Measurements from ENCODE around the gene EPS15.
"Not testable (repeated sequence)": the region's sequence is repeated elsewhere in the genome, so short reads cannot be mapped to it uniquely, and the experiment has no call there.

The EPS15 gene

DNA sequence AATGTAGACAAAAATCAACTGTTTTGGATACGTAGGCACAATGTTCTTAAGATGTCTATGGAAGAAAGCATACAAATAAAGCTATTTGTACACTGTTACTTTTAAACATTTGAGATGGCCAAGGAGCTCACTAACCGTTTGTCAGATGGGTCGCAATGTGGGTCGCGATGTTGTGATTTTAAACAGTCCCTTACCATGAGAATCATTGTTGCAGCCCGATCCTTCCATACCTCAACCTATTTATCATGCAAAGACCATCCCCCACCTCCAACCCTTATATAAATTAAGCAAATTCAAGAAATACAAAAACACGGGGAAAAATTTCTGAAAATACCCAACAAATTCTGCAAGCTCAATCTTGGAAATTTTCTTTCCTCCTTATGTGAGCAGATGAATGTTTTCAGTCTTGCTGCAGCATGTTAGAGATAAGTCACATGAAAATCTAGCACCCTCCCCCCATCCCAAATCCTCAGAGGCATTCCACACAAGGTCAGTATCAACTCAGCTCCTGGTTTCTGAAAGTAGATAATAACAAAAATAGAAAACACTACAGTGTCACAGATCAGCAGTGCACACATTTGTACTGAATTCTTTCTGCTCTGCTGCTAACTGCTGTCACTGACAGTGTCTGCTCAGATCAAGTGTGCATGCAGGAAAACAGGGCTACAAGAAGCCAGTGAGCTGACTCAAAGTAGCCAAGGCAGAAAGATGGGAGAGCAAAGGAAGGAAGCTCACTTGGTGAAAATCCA is 95.8 kb downstream of the EPS15 start:
- no peak for DNase-seq (ENCODE audit: low spot score)

DNA sequence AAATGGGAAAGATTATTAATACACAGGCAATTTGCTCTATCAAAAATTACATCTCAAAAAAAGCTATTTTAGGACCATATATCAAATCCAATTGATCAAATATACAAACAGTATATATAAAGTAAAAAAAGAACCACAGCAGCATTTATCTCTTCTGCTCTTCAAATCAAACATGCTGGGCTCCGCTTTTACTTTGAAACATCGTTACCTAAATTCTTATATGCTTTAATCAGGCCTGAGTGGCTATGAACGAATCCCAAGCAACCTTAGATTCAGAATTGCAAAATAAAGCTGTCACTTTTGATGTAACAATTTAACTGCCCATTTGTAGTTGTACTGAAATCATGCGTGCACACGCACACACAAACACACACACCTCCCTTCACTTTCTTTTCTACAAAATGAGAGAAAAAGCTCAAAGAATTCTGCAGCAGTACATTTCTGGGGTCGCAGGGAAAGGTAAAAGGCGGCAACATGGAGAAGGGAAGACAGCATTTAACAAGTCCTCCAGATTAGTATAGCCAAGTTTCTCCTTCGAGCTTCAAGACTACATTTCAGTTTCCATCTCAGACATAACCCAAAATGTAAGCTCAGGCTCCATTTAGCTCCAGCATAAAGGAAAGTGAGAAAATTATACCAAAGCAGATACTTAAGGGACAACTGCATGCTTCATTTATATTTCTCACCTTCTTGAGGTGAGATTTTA is 96.5 kb downstream of the EPS15 start:
- DNase-seq (ENCODE audit: low spot score) = no peak

DNA sequence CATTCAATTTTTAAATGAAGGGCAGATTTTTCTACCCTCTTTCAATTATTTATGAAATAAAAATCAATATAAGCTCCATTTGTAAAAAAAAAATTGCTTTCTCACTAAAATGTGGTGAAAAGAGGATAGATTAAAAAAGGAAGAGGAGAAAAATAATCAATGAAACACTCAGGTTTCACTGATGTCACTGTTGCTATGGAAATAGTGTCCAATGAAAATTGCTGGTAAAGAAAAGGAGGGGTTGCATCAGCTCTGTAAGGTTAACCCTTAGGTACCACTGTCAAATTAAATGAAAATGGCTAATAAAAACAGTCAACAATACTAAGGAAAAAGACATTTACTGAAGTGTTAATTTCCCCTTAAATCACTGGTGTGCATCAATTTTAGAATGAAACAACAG is 97.1 kb downstream of the EPS15 start:
- peak; percentile 57 for DNase-seq (ENCODE audit: low spot score)

DNA sequence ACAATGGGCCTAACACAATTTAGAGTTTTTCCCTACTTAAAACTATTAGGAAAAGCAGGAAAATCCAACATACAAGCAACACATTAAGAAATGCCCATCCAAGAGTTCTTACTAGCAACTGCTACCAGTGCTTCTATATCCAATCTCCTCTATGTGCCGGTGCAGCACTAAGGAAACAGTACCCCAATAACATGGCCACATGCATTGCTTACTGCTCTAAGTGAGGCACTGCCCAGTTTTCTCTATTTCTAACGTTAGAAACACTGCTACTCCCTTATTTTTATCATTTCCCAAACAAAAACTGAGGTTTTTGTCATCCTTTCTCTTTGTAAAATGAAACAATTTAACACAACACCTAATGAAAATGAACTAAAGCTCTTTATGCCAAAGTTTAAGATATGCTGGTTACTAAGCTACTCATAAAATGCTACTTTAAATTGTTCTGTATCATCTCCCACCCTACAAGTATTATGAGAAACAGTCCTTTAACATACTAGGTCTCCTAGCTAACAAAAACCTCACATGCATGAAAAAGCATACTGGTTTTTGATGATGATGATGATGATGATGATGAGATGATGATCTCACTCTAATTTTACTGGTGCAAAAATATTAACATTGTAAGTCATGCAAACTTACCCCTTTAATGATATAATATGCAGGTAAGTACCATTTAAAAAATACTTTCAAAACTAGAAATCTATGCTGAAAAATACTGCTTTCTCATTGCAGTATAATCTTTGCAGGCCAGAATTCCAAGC is 98.0 kb downstream of the EPS15 start:
- DNase-seq (ENCODE audit: low spot score) = no peak

DNA sequence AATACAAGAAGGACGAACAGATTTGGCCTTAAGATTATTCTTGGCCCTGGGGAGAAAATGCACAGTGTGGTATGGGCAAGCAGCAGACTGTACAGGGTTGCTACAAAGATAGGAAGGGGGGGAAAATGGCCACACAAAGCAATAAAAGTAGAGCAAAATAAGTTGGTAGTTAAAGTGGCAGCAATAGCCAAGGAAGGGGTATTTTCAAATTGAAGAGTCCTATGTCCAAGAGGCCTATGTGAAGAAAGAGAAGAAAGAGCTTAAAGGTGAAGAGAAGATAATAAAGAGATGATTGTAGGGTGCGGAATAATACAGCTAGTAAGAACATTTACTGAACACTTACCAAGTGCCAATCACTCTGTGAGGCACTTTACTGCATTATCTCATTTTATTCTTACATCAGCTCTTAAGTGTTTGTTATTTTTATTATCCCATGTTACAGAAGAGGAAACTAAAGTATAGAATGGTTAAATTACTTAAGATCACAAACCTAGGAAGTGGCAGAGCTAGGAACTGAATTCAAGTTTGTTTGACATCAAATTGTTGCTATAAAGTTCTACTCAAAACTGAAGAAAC is 100.6 kb downstream of the EPS15 start:
- DNase-seq (ENCODE audit: low spot score) = no peak

DNA sequence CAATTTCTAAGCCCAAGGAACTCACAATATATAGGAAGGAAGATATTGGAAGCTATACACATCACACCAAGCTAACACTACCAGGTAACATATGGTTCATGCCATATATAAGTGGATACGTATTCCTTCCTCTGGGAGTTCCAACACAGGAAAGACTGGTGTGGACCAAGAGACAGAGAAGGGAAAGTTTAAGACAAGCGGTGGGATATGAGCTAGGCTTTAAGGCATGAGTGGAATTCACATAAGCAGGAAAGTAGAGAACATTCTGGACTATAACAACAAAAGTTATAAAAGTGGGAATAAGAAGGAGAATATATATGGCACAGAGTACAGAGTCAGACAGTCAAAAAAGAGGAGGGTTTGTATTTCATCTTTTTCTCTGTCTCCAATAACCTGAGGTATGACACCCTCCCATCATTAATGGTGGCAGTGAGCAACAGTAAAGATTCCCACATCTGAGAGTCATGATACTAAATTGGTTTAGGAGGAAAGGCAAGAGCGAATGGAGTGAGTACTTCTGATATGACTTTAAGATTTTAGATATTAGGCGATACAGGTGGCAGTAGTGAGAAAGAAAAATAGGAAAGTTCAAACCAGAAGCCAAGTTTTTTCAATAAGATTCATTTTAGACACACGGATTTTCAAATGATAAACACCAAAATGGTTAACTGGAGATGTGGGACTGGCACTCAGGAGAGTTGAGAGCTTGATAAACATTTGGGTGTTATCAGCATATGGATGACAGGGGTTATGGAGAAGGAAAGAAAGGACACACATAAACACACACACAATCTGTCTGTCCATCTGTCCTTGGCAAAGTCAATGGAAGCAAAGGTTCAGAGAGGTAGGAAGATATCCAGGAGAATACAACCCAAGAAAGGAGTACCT is 101.3 kb downstream of the EPS15 start:
- no peak for DNase-seq (ENCODE audit: low spot score)

DNA sequence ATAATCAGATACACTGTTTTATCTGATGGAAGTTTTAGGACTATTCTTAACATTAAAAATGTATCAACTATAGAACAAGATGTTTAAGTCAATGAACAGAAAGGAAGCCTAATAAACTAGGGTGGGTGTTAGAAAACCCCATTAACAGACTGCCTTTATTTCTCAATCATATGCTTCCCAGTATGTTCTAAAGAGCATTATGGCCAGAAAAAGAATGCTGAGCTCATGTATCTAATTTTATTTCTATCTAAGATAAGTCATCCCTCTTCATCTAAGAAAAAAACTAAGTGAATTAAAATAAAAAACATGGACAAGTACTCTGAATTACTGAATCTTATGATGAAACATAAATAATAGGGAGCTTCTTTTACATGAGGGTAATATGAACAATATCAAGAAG is 102.2 kb downstream of the EPS15 start:
- DNase-seq (ENCODE audit: low spot score) = no peak

DNA sequence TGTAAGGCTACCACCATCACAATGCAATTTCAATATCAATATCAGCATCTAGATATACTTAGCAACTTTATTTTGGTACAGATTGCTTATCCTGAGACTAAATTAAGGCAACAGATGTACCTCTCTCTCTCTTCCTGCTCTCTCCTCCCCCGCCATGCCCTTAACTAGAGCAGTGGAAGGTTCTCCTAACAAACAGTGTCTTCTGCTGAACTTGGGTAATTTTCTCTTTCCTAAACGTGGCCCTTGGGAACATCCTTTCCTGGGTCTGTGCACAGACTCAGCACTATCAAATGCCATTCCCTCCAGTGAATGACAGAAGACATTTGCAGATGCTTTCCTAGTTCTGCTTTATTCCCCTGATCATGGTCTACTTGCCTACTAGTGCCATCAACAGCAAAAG is 103.1 kb downstream of the EPS15 start:
- DNase-seq (ENCODE audit: low spot score) = no peak

DNA sequence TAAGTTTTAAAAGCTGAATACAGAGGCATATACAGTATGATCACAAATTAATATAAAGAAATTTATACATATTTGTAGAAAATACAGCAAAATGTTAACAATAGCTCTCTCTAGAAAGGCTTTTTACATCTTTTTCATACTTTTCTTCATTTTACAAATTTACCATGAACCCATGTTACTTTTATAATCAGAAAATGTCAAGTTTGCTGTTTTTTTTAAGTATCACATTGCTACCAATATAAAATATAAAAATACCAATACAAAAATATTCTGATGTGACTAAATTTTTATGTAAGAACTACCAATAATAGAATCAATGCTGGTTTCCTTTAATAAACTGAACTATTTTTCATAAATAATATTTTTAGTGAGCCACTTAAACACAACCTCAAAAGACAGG is 104.3 kb downstream of the EPS15 start:
- DNase-seq (ENCODE audit: low spot score) = no peak

DNA sequence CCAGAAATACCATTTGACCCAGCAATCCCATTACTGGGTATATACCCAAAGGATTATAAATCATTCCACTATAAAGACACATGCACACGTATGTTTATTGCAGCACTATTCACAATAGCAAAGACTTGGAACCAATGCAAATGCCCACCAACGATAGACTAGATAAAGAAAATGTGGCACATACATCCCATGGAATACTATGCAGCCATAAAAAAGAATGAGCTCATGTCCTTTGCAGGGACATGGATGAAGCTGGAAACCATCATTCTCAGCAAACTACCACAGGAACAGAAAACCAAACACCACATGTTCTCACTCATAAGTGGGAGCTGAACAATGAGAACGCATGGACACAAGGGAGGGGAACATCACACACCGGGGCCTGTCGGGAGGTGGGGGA is 107.2 kb downstream of the EPS15 start:
- DNase-seq (ENCODE audit: low spot score) = not testable (repeated sequence)

DNA sequence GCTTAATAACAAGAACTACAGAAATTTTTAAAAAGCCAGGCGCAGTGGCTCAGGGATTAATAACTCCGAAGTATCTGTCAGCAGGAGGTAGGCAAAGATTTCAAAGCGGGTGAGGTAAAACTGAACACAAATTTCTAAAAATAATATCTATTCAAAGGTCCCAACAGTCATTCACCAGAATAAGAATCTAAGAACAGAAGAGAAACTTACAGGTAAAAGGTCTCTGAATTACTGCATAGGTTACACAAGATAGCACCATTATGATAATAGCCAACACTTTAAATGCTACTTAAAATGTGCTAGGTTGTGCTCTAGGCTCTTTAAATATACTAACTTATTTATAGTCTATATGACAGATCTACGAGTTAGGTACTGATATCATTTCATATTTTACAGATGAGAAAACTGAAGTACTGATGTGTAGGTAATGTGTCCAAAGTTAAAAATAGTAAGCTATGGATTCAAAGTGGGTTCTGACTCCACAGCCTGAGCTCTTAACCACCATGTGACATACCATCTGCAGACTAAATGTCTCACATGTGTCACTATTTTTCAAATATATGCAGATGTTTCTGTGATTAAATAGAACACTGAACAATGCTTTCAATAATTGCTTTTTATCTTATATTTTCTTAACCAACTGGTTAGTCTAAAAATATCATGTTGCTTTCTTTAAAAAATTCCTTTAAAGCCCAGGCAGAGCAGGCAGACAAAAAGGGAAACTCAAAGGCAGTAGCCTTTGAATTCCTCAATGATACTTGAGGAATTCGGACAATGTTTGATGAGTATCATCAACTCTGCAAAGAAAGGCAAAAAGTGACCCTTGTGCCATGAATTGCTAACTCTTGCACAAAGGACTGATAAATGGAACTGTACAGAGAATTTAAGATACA is 108.3 kb downstream of the EPS15 start:
- no peak for DNase-seq (ENCODE audit: low spot score)

DNA sequence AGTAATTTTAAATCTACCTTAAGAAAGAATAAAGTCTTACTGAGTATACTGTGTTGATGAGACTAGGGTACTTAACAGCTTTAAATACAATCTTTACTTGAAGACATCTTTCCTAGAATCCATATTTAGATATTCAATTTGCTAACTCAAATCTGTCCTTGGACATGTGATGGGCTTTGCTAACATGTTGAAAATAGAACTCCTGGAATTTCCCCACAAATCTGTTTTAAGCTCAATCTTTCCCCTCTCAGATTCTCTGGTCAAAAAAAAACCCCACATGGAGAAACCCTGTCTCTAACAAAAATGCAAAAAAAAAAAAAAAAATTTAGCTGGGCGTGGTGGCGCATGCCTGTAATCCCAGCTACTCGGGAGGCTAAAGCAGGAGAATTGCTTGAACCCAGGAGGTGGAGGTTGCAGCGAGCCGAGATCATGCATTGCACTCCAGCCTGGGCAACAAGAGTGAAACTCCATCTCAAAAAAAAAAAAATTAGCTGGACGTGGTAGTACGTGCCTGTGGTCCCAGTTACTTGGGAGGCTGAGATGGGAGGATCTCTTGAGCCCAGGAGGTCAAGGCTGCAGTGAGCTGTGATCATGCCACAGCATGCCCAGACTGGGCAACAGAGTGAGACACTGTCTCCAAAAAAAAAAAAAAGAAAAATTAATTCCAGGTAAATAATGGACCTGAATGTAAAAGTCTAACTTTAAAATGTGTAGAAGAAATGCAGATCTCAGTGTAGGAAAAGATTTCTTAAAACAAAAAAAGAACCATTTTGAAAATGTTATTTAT is 109.1 kb downstream of the EPS15 start:
- DNase-seq (ENCODE audit: low spot score) = not testable (repeated sequence)

DNA sequence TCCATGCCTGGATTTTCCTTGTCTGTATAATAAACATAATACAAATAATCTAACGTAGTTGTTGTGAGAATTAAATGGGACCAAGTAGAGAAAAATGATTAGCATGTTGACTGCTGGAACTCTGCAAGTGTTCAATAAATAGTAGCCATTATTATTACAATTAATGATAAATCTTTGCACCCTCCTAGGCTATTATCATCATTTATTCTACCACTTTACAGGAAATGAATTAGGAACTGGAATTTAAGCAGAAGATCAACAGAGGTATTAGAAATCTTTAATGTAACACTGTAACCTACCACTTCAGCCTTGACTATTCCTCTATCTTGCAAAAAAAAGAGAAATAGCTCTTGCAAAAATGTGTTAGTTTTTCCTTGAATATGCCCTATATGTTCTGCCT is 126.8 kb downstream of the EPS15 start:
- DNase-seq (ENCODE audit: low spot score) = no peak

DNA sequence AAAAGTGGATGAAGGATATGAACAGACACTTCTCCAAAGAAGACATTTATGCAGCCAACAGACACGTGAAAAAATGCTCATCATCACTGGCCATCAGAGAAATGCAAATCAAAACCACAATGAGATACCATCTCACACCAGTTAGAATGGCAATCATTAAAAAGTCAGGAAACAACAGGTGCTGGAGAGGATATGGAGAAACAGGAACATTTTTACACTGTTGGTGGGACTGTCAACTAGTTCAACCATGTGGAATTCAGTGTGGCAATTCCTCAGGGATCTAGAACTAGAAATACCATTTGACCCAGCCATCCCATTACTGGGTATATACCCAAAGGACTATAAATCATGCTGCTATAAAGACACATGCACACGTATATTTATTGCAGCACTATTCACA is 128.4 kb downstream of the EPS15 start:
- DNase-seq (ENCODE audit: low spot score) = not testable (repeated sequence)

DNA sequence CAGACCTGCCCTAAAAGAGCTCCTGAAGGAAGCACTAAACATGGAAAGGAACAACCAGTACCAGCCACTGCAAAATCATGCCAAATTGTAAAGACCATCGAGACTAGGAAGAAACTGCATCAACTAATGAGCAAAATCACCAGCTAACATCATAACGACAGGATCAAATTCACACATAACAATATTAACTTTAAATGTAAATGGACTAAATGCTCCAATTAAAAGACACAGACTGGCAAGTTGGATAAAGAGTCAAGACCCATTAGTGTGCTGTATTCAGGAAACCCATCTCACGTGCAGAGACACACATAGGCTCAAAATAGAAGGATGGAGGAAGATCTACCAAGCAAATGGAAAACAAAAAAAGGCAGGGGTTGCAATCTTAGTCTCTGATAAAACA is 131.8 kb downstream of the EPS15 start:
- not testable (repeated sequence) for DNase-seq (ENCODE audit: low spot score)

DNA sequence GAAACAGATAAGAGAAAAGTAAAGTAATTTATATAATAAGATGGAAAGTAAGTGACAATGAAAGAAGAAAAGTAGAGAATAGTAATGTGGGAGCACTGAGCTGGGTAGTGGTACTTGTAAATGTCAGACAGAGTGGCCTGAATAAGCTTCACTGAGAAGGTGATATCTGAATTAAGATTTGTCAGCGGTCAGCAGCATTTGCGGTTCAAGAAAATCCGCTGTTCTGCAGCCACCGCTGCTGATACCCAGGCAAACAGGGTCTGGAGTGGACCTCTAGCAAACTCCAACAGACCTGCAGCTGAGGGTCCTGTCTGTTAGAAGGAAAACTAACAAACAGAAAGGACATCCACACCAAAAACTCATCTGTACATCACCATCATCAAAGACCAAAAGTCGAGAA is 132.8 kb downstream of the EPS15 start:
- not testable (repeated sequence) for DNase-seq (ENCODE audit: low spot score)

DNA sequence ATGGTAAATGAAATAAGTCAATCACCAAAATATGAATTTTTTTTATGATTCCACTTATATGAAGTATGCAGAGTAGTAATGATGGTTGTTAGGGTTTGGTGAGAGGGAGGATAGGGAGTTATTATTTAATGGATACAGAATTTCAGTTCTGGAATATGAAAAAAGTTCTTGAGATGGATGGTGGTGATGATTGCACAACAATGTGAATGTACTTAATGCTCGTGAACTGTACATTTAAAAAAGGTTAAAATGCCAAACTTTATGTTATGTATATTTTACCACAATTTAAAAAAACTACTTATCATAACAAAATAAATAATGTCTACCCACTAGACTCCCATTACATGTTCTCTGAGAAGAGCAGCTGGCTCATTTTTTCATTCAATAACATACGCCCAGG is 133.3 kb downstream of the EPS15 start:
- no peak for DNase-seq (ENCODE audit: low spot score)

DNA sequence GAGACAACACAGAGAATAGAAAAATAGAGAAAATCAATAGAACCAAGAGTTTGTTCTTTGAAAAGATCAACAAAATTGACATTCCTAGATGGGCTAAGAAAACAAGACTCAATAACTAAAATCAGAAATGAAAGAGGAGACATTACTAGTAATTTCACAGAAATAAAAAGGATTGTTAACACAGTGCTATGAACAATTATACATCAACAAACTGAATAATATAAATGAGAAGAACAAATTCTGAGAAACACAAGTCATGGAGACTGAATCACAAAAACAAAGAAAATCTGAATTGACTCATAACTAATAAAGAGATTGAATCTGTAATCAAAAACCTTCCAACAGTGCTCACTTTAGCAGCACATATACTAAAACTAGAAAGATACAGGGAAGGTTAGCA is 137.1 kb downstream of the EPS15 start:
- DNase-seq (ENCODE audit: low spot score) = no peak

DNA sequence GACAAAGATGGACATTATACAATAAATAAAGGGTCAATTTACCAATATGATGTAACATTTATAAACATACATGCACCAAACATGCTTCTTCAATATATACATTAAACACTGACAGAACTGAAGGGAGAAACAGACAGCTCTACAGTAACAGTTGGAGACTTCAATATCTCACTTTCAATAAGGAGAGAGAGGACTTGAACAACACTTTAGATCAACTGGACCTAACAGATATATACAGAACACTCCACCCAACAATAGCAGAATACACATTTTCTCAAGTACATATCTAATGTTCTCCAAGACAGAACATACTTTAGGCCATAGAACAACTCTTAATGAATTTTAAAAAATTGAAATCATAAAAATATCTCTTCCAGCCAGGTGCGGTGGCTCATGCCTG is 138.1 kb downstream of the EPS15 start:
- no peak for DNase-seq (ENCODE audit: low spot score)

DNA sequence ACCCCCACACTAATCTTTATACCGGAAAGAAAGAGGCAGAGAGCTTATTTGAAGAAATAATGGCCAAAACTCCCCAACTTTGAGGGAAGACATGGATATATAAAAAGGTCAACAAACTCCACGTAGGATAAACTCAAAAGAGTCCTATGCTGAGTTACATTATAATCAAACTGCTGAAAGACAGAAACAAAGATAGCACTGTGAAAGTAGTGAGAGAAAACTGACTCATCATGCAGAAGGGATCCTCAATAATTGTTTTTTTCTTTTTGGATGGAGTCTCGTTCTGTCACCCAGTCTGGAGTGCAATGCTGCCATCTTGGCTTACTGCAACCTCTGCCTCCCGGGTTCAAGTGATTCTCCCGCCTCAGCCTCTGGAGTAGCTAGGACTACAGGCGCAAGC is 140.2 kb downstream of the EPS15 start:
- no peak for DNase-seq (ENCODE audit: low spot score)

Data from germinal center (tissue), 1 donor.